Measurements from ENCODE around the gene FARP1.

FARP1 gene

DNA sequence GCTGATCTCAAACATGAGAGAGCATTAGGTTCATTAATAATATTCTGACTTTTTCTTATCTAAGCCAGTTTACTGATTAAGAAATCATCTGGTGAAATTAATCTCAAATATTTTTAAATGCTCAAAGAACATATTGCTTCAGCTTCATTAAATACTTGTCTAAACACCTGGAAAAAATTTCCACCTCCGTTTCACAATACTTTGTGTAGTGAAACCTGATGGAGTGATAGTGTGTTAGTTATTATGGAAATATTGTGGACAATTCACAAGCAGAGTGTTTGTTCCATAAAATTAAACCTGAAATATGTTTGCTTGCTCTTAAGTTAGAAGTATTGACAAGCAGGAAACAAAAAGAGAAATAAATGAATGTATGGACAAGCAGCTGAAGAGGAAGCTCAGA is 91.5 kb downstream of the FARP1 start:
- Histone ChIP-seq H3K4me3 (ENCODE audit: severe bottlenecking) (no peak overlapping the region), H3K9me3 (ENCODE audit: severe bottlenecking) (no peaks in the 10 kb centered on the region), H3K27ac (ENCODE audit: poor library complexity, severe bottlenecking) (no peak overlapping the region), H3K36me3 (ENCODE audit: low read depth) (no peaks in the 10 kb centered on the region), H3K27me3 (ENCODE audit: insufficient read depth, poor library complexity, severe bottlenecking) (no peaks in the 10 kb centered on the region), H3K4me1 (ENCODE audit: insufficient read depth, poor library complexity, severe bottlenecking) (no peaks in the 10 kb centered on the region)
- DNase-seq (ENCODE audit: low spot score) = no peak
- TF ChIP-seq, protein P1, sequence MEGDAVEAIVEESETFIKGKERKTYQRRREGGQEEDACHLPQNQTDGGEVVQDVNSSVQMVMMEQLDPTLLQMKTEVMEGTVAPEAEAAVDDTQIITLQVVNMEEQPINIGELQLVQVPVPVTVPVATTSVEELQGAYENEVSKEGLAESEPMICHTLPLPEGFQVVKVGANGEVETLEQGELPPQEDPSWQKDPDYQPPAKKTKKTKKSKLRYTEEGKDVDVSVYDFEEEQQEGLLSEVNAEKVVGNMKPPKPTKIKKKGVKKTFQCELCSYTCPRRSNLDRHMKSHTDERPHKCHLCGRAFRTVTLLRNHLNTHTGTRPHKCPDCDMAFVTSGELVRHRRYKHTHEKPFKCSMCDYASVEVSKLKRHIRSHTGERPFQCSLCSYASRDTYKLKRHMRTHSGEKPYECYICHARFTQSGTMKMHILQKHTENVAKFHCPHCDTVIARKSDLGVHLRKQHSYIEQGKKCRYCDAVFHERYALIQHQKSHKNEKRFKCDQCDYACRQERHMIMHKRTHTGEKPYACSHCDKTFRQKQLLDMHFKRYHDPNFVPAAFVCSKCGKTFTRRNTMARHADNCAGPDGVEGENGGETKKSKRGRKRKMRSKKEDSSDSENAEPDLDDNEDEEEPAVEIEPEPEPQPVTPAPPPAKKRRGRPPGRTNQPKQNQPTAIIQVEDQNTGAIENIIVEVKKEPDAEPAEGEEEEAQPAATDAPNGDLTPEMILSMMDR (IDR thresholded peaks at IDR 0.05; ENCODE audit: poor library complexity, severe bottlenecking) = no peak
- no peak for ATAC-seq (ENCODE audit: low read depth)

DNA sequence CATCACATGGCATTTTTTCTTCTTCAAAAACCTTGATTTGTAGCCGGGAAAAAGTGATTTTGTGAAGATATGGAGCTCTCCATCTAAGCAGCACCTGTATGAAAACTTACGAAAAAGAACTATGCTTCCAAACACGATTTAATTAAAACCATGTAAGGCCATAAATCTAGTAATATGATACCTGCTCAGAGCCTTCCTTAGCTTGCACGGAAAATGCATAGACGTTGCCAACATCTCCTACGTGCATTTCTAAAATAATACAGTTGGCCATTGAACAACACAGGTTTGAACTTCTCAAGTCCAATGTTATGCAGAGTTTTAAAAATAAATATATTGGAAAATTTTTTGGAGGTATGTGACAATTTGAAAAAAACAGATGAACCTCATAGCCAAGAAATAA is 93.3 kb downstream of the FARP1 start:
- H3K4me1 ChIP-seq (ENCODE audit: insufficient read depth, poor library complexity, severe bottlenecking) = no peaks in the 10 kb centered on the region
- ATAC-seq (ENCODE audit: low read depth) = no peak

DNA sequence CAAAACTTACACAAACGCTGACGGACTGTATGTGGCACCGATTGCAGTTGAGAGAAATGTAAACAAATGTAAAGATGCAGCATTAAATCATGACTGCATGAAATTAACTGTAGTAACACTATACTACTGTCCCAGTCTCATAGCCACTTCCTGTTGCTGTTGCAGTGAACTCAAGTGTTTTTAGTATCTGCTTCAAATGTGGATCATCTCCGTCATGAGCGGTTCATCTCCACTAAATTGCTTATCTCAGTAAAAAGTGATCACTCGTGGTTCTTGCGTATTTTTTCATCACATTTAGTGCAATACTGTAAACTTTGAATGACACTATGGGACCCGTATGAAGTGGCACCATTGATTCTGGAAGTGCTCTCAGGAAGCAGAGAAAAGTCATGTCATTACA is 94.4 kb downstream of the FARP1 start:
- ATAC-seq (ENCODE audit: low read depth) = no peak
- no peak overlapping the region for H3K27ac ChIP-seq (ENCODE audit: poor library complexity, severe bottlenecking)
- no peaks in the 10 kb centered on the region for H3K27me3 ChIP-seq (ENCODE audit: insufficient read depth, poor library complexity, severe bottlenecking)
- TF ChIP-seq, protein P1 (IDR thresholded peaks at IDR 0.05; ENCODE audit: poor library complexity, severe bottlenecking) = no peak
- H3K36me3 ChIP-seq (ENCODE audit: low read depth) = no peaks in the 10 kb centered on the region
- H3K9me3 ChIP-seq (ENCODE audit: severe bottlenecking) = no peaks in the 10 kb centered on the region
- no peak for DNase-seq (ENCODE audit: low spot score)
- no peaks in the 10 kb centered on the region for H3K4me1 ChIP-seq (ENCODE audit: insufficient read depth, poor library complexity, severe bottlenecking)
- no peak overlapping the region for H3K4me3 ChIP-seq (ENCODE audit: severe bottlenecking)

More for the DNA sequence above, 93.3 kb downstream of the FARP1 start:
- no peak overlapping the region for H3K4me3 ChIP-seq (ENCODE audit: severe bottlenecking)
- H3K27ac ChIP-seq (ENCODE audit: poor library complexity, severe bottlenecking) = no peak overlapping the region
- TF ChIP-seq, protein P1 (IDR thresholded peaks at IDR 0.05; ENCODE audit: poor library complexity, severe bottlenecking) = no peak
- H3K9me3 ChIP-seq (ENCODE audit: severe bottlenecking) = no peaks in the 10 kb centered on the region
- no peaks in the 10 kb centered on the region for H3K27me3 ChIP-seq (ENCODE audit: insufficient read depth, poor library complexity, severe bottlenecking)
- no peak for DNase-seq (ENCODE audit: low spot score)
- H3K36me3 ChIP-seq (ENCODE audit: low read depth) = no peaks in the 10 kb centered on the region

DNA sequence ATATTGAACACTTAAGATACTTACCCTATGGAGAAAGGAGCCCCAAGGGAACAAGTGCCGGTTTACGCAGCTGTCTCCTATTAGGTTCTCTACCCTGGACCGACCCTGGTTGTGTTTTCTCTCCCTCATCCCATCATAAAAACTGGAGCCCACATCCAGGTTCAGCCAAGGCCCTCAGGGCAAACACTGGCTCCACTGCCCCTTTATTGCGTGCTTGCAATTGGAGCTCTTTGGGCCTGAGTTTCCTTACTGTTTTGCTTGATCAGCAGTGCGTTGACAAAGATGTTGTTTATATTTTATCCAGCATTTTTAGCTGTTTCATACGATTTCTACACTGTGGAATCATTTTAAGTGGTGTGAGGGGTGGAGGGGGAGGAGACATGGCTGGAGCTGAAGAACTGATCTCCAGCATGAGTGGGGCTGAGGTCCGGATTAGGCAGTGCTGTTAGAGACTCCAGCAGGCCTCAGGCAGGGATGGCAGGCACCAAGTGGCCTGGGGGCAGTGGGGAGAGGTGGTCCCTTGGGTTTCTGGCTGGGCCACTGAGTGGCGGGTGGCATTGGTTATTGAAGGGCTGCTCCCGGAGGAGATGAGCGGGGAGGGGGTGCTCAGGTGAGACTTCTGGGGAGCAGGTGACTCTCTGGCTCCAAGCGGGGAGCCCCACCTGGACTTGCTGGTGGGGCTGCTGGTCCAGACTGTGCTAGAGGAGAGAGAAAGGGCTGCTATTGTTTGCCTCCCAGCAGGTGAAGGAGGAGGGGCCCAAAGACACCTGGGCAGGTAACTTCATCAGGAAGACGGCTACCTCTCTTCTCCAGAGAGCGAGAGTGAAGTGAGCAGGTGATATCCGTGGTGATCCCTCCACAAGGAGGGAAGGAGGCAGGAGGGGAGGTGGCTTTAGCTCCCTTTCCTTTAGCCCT is 96.5 kb downstream of the FARP1 start:
- DNase-seq (ENCODE audit: low spot score) = no peak
- H3K27ac ChIP-seq (ENCODE audit: poor library complexity, severe bottlenecking) = no peak overlapping the region
- no peak overlapping the region for H3K4me3 ChIP-seq (ENCODE audit: severe bottlenecking)
- H3K9me3 ChIP-seq (ENCODE audit: severe bottlenecking) = no peaks in the 10 kb centered on the region
- no peaks in the 10 kb centered on the region for H3K36me3 ChIP-seq (ENCODE audit: low read depth)
- H3K4me1 ChIP-seq (ENCODE audit: insufficient read depth, poor library complexity, severe bottlenecking) = no peaks in the 10 kb centered on the region
- no peak for ATAC-seq (ENCODE audit: low read depth)
- no peaks in the 10 kb centered on the region for H3K27me3 ChIP-seq (ENCODE audit: insufficient read depth, poor library complexity, severe bottlenecking)
- TF ChIP-seq, protein P1 (IDR thresholded peaks at IDR 0.05; ENCODE audit: poor library complexity, severe bottlenecking) = no peak

DNA sequence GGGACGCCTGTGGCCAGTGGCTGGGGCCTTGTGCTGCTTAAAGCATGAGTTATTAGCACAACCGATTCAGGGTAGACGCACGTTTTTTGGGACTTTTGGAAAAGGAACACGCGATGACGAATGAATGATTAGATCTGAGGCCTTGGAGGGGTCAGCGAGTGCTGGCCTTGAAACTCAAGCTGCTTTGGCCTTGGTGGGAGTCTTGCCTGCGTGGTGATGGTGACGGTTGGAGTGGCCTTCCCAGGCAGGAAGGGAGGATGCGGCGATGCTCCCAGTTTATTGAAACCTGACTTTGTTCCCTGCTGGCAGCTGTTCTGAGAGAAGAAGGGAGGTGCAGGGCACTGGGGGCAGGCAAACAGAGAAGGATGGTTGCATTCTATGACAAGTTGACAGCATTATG is 97.2 kb downstream of the FARP1 start:
- H3K9me3 ChIP-seq (ENCODE audit: severe bottlenecking) = no peaks in the 10 kb centered on the region
- H3K4me1 ChIP-seq (ENCODE audit: insufficient read depth, poor library complexity, severe bottlenecking) = no peaks in the 10 kb centered on the region
- H3K4me3 ChIP-seq (ENCODE audit: severe bottlenecking) = no peak overlapping the region
- DNase-seq (ENCODE audit: low spot score) = no peak
- TF ChIP-seq, protein P1 (IDR thresholded peaks at IDR 0.05; ENCODE audit: poor library complexity, severe bottlenecking) = no peak
- no peaks in the 10 kb centered on the region for H3K27me3 ChIP-seq (ENCODE audit: insufficient read depth, poor library complexity, severe bottlenecking)
- no peaks in the 10 kb centered on the region for H3K36me3 ChIP-seq (ENCODE audit: low read depth)
- ATAC-seq (ENCODE audit: low read depth) = no peak
- no peak overlapping the region for H3K27ac ChIP-seq (ENCODE audit: poor library complexity, severe bottlenecking)

All from RWPE2 (cell line).